Kidney epithelial cell (primary cell): Measurements from ENCODE around the gene MAP2K2. TPM values are rescaled to one million over a fixed set of nuclear protein-coding genes. Genes with fewer than 3 reads are reported as not detected.

Experiments
- DNase-seq: peaks from one replicate; pipeline ENCODE4 v3.0.0-alpha.2; 2010; ENCODE audit warnings: low read depth
- H3K27me3 ChIP-seq: 2 replicates; pipeline ENCODE4 v1.6.0; 2011; ENCODE audit warnings: low read length; ENCODE audit not compliant: control insufficient read depth, insufficient read depth
- H3K36me3 ChIP-seq: 2 replicates; pipeline ENCODE4 v1.5.1; 2011; ENCODE audit warnings: low read length; ENCODE audit not compliant: control insufficient read depth, insufficient read depth
- H3K4me3 ChIP-seq: 2 replicates; pipeline ENCODE4 v1.5.1; 2011; ENCODE audit warnings: low read depth, mild to moderate bottlenecking, control low read depth, low read length
- total RNA-seq: library from RNA; depleted of rRNA; stranded (reverse); fragments of >200 nt; gene quantifications from 2 replicates; pipeline ENCODE4 v1.2.3, GENCODE V29; 2015
- TF ChIP-seq, protein P1 (sequence below): IDR thresholded peaks from 2 replicates; pipeline ENCODE4 v1.5.1; 2011; ENCODE audit warnings: mild to moderate bottlenecking, moderate library complexity, low read length, control low read depth, inconsistent platforms; ENCODE audit not compliant: insufficient read depth, poor library complexity, severe bottlenecking

MAP2K2 gene
- total RNA-seq, 1 donor from 2014 or later, result 198 TPM

DNA sequence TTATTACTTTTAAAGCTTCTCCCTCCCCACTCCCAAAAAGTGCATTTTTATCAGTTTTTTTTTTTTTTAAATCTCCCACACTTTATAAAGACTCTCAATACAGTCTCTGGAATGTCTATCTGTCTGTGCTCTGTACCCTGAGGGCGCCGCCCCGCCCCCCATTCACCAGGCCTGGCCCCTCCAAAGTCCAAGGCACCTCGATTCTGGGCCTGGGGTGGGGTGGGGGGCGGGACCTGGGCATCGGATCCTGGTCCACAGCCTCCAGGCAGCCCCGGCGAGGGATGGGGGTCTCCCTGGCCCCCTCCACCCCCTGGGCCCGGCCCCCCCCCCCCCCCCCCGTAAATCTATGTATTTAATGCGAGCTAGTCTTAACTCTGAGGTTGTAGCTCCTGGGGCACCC, 80.5 kb downstream of the MAP2K2 start:
- no peak for DNase-seq
- H3K27me3 ChIP-seq, result no peaks in the 10 kb centered on the region
- H3K36me3 ChIP-seq, result no peaks in the 10 kb centered on the region
- TF ChIP-seq, protein P1, sequence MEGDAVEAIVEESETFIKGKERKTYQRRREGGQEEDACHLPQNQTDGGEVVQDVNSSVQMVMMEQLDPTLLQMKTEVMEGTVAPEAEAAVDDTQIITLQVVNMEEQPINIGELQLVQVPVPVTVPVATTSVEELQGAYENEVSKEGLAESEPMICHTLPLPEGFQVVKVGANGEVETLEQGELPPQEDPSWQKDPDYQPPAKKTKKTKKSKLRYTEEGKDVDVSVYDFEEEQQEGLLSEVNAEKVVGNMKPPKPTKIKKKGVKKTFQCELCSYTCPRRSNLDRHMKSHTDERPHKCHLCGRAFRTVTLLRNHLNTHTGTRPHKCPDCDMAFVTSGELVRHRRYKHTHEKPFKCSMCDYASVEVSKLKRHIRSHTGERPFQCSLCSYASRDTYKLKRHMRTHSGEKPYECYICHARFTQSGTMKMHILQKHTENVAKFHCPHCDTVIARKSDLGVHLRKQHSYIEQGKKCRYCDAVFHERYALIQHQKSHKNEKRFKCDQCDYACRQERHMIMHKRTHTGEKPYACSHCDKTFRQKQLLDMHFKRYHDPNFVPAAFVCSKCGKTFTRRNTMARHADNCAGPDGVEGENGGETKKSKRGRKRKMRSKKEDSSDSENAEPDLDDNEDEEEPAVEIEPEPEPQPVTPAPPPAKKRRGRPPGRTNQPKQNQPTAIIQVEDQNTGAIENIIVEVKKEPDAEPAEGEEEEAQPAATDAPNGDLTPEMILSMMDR, result no peak
- H3K4me3 ChIP-seq, result no peak overlapping the region

DNA sequence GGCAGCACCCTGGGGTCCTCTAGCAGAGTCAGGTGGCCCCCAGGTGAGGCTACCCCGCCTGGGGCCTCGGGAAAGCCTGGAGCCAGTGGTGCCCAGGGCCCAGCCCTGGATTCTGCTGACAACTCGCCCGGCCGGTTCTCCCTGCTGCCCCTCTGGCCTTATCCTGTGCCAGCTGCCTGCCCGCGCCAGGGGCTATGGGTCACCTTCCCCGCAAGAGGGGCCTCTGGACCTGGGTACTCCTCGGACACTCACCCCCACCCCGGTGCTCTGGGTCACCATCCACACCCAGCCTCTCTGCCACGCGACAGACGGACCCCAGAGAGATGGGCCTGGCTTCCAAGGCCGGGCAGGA, 81.2 kb downstream of the MAP2K2 start:
- TF ChIP-seq, protein P1, result no peak
- no peak overlapping the region for H3K4me3 ChIP-seq
- no peak for DNase-seq
- no peaks in the 10 kb centered on the region for H3K36me3 ChIP-seq
- H3K27me3 ChIP-seq, result no peaks in the 10 kb centered on the region

DNA sequence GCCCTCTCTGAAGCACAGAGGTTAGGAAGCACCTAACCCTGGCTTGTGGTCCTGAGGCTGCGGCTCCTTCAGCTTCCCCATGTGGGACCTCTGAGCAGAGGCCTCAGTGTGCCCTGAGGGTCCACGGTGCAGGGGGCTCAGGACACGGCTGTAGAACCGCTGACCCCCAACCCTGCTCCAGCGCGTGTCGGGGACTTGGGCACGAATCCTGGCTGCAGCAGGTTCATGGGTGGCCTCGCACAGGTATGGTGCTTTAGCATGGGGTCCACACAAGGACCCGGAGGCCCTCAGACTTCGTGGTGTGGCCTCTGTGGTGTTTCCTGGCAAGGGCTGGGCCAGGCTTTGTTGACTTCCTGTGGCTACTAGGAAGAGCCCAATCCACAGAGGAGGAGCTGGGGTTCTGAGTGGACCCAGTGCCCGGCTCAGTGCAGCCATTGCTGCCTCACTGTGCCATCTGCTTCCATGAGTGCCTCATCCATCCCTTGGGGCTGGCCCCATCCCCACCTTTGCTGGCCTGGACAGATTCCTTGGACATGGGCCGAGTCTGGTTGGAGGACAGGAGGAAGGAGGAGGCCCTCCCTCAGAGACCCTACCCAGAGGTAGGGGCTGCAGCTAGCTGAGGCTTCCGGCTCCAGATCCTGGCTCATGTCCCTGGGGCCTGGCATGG, 81.7 kb downstream of the MAP2K2 start:
- Histone ChIP-seq H3K36me3 (no peaks in the 10 kb centered on the region), H3K4me3 (no peak overlapping the region), H3K27me3 (no peaks in the 10 kb centered on the region)
- no peak for DNase-seq
- TF ChIP-seq, protein P1, result no peak

Other genes starting within 250 kb of the MAP2K2 start
- gene ATCAY, start 243.4 kb downstream of the MAP2K2 start, total RNA-seq, result 0.14 TPM in 1 of 2 replicates, not detected in the other
- not detected in 2 replicates for gene NMRK2, start 191.1 kb downstream of the MAP2K2 start, total RNA-seq
- 155 and 199 TPM in 2 replicates for gene DAPK3, start 153.0 kb downstream of the MAP2K2 start, total RNA-seq
- gene EEF2, start 138.7 kb downstream of the MAP2K2 start, total RNA-seq, result 3,492 and 3,925 TPM in 2 replicates
- 38.1 and 43.7 TPM in 2 replicates for gene PIAS4, start 116.4 kb downstream of the MAP2K2 start, total RNA-seq
- 39.9 and 43.3 TPM in 2 replicates for gene ZBTB7A, start 57.2 kb downstream of the MAP2K2 start, total RNA-seq
- not detected in 2 replicates for gene CREB3L3, start 29.5 kb upstream of the MAP2K2 start, total RNA-seq
- 58.8 and 59.2 TPM in 2 replicates for gene SIRT6, start 58.4 kb upstream of the MAP2K2 start, total RNA-seq
- gene ANKRD24, start 58.6 kb upstream of the MAP2K2 start, total RNA-seq, result 0.33 and 0.34 TPM in 2 replicates
- 2.5 and 3.9 TPM in 2 replicates for gene EBI3, start 105.4 kb upstream of the MAP2K2 start, total RNA-seq
- 33.0 and 37.2 TPM in 2 replicates for gene YJU2, start 123.0 kb upstream of the MAP2K2 start, total RNA-seq
- not detected in 2 replicates for gene SHD, start 155.1 kb upstream of the MAP2K2 start, total RNA-seq
- not detected in 2 replicates for gene TMIGD2, start 178.3 kb upstream of the MAP2K2 start, total RNA-seq
- 11.3 and 13.2 TPM in 2 replicates for gene FSD1, start 180.5 kb upstream of the MAP2K2 start, total RNA-seq
- gene STAP2, start 214.7 kb upstream of the MAP2K2 start, total RNA-seq, result 78.5 and 84.8 TPM in 2 replicates
- 6.4 and 6.6 TPM in 2 replicates for gene MPND, start 219.4 kb upstream of the MAP2K2 start, total RNA-seq